HG03060 (cell line): ENCODE data around the gene TPM4.
"Not testable (repeated sequence)": the region's sequence is repeated elsewhere in the genome, so short reads cannot be mapped to it uniquely, and the experiment has no call there.

Experiments used
- ATAC-seq: cut with Tn5 transposase; IDR thresholded peaks from one replicate; pipeline ENCODE4 v1.9.1; 2021; ENCODE audit warnings: low read depth, moderate number of reproducible peaks; ENCODE audit not compliant: unreplicated experiment

The TPM4 gene

DNA sequence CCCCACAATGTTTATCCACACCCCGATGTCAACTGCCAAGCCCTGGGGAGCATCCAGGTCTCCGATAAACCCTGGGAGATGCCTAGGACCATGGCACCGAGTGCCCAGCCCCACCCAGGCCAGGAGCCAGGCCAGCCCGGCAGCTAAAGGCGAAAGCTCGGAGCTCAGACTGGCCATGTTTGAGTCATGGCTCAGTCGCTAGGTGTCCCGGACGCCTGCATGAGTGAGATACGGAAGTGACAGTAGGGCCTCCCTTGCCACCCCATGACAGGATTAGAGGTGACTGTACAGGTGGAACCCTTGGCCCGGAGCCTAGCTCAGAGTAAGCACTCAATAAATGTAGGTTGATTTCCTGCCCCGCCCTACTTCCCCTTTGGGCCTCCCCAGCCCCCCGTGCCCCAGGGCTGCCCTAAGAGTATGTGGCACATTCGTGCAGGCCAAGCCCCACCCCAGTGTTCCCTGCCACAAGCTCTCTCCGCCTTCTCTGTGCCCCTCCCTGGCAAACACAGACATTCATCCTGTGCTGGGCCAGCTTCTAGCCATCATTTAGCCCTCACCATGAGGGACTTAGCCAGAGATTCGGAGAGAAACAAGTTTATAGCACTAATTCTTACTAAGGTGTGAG, 5.8 kb upstream of the TPM4 start:
- no peak for ATAC-seq

DNA sequence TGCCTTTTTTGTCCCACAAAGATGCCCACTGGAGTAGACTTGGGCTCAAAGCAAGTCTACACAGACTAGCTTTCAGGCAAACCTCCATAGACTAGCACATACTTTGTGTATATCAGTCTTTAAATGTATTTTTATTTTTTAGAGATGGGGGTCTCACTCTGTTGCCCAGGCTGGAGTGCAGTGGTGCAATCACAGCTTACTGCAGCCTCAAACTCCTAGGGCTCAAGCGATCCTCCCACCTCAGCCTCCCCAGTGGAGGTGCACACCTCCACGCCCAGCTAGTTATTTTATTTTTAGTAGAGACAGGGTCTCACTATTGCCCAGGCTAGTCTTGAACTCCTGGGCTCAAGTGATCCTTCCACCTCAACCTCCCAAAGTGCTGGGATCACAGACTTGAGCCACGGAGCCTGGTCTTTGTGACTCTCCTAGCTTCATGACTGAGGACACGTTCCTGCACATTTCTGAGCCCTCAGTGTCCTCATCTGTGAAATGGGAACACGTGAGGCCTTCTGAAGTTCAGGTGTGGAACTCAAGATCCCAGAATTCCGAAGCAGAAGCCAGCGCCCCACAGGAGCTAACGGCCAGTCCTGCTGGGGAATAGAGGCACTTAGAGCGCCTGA, 5.1 kb upstream of the TPM4 start:
- no peak for ATAC-seq

DNA sequence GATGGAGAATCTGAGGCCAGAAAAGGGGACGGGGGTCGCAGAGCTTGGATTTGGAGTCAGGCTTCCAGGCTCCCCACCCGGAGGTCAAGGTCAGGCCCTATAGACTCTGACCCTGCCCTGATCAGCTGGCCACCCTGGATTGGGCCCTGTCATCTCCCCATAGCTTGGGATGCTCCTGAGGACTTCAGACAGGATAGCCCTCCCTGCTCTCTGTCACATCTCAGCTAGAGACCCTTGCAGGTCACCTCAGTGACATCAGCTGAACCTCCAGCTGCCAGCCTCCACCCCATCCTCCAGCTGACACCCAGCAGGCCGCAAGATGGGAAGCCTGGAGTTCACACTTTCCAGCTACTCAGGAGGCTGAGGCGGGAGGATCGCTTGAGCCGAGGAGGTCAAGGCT, 2.8 kb upstream of the TPM4 start:
- no peak for ATAC-seq

DNA sequence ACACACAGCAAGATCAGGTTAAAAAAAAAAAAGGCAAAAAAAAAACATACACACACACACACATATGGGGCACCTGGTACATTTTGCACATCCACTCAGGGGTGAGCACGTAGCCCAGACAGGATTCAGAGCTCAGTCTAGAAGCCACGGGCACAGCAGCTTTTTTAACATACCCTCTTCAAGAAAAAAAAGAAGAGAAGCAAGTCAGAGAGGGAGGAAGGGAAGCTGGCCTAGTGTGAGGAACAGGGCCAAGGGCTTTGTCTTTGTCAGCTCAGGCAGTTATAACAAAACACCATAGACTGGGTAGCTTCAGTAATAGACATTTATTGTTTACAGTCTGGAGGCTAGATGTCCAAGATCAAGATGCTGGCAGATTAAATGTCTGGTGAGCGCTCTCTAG, 2.3 kb upstream of the TPM4 start:
- no peak for ATAC-seq

DNA sequence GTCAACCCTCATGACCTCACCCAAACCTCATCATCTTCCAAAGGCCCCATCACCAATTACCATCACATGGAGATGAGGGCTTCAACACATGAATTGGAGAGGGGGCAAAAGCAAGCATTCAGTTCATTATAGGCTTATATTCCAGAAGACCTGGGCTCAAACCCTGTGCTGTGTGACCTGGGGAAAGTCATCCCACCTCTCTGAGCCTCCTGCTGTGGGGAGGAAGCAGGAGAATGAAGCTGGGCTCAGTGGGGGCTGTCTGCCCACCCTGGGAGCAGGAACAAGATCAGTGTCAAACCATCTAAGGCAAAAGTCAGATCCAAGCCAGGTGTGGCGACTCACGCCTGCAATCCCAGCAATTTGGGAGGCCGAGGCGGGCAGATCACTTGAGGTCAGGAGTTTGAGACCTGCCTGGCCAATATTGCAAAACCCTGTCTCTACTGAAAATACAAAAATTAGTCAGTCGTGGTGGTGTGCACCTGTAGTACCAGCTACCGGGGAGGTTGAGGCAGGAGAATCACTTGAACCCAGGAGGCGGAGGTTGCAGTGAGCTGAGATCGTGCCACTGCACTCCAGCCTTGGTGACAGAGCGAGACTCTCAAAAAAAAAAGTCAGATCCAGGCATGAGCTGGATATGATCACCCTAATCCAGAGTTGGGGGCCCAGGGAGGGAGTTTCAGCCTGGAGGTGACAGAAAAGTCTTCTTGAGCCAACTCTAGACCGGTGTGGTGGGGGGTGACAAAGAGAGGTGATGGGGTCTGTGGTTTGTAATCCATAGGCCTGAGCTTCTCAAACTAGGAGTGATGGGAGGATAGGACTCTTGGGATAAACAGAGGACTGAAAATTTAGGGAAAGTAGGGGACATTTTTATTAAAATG, 1.6 kb upstream of the TPM4 start:
- ATAC-seq: no peak

DNA sequence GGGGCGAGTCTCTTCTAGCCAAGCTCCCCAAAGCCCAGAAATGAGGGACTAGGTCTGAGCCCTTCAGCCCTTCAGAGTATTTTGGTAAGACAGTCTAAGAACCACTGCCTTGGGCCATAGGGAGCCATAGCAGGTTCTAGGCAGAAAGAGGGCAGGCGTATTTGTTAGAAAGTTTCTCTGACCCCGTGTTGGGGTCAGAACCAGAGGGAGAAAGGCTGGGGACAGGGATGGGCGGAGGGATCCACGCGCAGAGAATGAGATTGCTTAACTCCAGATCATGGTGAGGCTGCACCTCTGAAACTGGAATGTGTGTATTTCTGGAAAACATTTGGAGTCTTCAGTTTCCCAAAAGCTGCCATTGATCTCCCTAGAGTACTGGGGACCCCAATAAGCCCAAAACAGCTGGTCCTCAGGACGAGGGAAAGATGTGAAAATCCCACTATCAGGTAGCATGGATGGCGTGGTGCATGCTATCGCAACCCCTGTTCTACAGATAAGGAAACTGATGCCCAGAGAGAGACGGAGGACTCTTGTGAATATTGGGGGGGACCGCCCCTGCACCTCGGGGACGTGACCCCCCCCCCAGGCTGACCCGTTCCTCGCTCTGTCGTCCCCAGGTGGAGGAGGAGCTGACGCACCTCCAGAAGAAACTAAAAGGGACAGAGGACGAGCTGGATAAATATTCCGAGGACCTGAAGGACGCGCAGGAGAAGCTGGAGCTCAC, 703 bp upstream of the TPM4 start:
- no peak for ATAC-seq

DNA sequence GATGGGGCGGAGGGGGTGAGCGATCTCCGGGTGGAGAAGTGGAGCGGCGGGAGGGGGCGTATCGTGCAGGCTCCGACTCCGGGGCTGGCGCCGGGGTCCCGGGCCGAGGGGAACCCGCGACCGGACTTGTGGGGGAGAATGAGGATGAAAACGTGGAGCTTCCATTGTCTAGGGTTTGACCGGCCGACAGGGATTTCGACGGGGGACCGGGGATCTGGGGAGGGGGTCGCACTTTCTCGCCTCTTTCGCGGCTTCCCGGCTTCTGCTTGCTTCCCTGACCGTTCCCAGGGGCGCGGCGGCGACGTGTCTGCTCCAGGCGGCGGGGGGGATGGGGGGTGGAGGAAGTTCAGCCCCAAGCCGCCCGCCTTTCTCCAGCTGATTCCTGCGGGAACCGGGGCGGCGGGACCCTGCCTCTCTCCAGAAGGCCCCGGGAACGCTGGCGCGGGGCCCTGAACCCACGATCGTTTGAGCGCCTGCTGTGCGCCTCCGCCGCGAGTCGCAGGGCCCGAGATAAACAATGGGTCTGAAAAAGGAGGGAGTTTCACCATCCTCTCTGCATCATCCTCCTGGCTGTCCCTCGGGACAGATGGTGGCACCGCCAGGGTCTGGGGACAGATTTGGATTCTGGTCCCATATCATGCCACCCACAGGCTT, 790 bp downstream of the TPM4 start:
- ATAC-seq: no peak

DNA sequence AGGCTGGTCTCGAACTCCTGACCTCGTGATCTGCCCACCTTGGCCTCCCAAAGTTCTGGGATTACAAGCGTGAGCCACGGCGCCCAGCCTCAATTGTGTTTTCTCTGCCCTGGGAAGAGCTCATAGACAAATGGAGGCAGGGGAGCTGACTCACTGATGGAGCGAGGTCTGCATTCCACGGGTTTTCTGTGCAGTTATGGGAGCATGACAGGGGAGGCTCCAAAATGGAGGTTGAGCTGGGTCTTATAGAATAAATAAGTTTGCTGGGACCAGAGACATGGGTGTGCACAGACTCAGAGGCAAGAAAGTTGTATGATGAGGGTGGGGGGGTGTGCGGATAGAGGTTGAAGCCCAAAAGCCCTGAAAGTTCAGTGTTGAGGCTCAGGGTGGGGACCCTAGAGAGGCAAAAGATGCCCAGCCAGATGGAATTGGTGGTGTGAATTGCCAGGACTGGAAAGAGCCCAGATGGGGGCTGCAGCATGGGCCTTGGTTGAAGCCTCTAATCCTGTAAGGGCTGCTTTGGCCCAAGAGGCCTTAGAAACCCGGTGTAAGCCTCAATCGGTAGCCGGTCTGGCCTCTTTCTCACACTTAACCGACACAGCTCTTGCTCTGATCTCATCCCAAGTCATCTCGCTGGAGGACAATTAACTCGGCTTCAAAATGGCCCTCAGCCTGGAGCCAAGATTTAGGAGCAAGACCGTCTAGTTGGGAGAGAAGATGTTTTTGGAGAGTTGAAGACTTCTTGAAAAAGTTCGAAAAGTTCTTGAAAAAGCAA, 1.9 kb downstream of the TPM4 start:
- ATAC-seq: no peak

DNA sequence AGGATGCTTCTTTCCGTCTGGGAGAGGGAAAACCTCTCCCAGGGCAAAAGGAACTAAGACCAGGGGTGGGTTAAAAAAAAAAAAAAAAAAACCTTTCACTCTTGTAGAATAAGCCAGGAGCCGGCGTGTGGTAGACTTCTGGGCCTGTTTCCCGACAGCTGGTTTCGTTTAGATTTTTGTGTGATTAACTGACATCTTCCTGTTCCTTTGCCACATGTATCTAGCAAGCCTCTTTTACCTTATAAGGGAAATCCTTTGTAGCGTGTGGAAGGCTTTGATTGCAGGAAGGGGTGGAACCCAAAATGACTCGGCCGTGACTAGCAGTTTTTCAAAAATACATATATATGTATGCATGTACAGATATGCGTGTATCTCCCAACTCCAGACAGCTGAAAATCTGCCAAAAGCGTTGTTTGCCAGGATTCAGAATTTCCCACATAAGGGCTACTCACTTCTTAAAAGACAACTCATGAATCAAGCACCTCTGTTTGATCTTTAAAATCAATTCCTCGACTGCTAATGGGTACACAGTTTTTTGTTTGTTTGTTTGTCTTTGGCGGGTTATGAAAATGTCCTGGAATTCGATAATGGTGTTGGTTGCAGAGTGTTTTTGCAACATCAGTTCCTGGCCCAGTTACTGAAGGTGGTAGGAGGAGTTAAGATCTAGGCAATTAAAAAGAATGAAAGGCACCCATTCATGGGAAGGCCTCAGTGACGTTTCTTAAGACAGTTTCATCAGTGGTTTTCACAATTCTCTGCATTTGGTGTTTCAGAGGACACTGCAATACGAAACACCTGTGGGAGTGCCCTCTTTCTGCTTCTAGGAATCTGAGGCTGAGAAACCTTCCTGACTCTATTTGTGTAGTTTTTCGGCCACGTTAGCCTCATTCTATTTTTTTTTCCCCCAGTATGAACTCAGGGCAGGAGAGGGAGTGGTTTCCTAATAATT, 2.7 kb downstream of the TPM4 start:
- ATAC-seq: no peak

DNA sequence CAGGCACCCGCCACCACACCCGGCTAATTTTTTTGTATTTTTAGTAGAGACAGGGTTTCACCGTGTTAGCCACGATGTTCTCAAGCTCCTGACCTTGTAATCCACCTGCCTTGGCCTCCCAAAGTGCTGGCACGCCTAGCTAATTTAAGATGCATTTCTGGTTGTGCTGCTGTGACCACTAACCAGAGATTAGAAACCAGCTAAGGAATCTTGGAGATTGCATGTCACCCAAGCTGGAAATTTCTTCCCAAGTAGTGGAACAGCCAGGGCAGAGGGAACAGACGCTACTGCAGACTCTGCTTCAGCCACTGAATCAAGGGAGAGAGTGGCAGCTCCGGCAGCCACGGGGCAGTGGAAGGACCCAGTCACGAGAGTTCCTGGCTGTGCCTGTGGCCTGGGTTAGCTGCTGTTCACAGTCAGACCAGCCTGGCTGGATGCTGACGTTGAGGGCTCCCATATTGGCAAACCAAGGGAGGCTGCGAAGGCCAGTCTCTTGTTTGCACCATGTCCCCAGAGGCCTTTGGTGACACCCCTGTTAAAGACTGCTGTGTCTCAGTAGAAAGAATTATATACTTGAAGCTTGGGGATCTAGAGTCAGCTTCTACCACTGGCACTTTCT, 7.9 kb downstream of the TPM4 start:
- ATAC-seq: no peak

DNA sequence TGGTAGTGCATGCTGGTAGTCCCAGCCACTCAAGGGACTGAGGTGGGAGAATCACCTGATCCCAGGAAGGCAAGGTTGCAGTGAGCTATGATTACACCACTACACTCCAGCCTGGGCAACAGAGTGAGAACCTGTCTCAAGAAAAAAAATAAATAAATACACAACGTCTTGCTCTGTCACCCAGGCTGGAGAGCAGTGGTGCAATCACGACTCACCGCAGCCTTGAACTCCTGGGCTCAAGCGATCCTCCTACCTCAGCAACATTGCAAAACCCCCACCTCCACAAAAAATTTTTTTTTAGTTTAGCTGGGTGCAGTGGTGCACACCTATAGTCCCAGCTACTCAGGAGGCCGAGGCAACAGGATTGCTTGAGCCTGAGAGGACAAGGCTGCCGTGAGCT, 8.8 kb downstream of the TPM4 start:
- no peak for ATAC-seq

DNA sequence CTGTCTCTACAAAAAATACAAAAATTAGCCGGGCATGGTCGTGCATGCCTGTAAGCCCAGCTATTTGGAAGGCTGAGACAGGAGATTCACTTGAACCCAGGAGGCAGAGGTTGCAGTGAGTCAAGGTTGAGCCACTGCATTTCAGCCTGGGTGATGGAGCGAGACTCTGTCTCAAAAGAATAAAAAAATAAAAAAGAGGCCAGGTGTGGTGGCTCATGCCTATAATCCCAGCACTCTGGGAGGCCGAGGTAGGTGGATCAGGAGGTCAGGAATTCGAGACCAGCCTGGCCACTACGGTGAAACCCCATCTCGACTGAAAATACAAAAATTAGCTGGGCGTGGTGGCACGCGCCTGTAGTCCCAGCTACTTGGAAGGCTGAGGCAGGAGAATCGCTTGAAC, 11.1 kb downstream of the TPM4 start:
- not testable (repeated sequence) for ATAC-seq

DNA sequence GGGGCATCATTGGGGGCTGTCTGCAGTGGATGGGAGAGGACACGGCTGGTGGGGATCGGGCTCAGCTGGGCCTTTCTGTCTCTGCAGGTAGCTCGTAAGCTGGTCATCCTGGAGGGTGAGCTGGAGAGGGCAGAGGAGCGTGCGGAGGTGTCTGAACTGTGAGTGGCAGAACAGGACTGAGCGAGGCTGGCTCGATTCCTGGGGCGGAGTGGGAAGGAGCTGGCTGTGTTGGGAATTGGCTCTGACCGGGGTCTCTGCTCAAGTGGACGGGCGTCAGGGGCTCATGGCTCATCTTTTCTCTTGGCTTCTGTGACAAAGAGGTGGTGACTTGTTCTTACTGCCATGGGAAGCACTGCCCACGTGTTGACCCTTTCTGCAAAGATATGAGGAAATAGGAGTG, 11.6 kb downstream of the TPM4 start:
- no peak for ATAC-seq

DNA sequence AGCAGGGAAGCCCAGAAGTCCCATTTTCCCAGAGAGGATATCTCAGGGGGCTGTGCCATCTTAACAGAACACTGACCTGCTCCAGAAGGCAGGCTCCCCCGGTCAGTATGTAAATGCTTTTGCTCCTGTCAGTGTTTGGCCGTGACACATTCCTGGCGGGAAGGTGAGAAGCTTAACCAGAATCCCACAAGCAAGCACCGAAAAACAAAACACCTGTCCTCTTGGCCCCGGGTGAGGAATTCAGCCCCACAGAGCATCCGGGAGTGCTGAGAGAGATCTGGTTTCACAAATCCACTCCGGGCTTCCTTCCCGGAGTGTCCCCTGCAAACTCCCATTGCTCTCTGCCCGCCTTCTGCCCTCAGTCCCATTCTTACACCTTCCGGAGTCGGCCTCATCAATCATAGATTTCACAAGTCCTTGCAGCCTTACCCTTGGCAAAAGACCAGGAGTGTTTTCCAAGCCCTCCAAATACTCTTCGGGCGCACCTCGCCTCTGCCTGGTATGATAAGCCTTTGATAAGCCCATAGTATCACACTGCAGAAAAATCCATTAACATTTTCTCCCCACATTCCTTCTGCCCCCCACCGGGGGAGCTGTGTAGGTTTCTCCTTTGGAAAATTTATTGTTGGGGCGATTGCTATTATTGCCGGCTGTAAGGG, 12.2 kb downstream of the TPM4 start:
- ATAC-seq: no peak

DNA sequence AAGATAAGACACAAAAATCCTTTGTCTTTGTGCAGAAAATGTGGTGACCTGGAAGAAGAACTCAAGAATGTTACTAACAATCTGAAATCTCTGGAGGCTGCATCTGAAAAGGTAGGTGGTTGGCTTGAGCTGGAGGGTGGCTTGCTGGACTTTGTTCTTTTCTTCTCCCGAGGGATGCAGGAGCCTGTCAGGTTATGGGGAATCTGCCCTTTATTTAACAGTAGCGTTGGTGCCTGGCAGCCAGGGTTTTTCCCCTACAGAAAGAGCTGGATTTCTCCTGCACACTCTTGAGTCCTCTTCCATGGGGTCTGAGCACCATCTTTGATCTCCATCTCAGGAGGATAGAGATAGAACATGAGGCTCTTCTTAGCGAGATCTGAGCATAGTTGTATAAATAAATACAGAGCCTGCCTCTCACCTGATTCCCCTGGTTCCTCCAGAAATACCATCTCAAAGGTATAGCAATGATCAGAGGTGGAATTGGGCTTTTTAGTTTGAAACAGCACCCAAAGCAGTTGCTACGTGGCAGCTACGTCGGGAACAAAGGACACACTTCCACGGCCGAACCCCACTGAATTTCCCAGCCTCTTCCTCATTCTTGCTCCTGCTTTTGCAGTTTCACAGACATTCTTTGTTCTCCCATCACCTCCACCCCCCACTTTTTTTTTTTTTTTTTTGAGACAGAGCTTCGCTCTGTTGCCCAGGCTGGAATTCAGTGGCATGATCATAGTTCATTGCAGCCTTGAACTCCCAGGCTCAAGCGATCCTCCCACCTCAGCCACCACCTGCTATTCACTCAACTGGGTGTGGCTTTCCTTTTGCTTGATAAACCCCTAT, 12.9 kb downstream of the TPM4 start:
- ATAC-seq: no peak

DNA sequence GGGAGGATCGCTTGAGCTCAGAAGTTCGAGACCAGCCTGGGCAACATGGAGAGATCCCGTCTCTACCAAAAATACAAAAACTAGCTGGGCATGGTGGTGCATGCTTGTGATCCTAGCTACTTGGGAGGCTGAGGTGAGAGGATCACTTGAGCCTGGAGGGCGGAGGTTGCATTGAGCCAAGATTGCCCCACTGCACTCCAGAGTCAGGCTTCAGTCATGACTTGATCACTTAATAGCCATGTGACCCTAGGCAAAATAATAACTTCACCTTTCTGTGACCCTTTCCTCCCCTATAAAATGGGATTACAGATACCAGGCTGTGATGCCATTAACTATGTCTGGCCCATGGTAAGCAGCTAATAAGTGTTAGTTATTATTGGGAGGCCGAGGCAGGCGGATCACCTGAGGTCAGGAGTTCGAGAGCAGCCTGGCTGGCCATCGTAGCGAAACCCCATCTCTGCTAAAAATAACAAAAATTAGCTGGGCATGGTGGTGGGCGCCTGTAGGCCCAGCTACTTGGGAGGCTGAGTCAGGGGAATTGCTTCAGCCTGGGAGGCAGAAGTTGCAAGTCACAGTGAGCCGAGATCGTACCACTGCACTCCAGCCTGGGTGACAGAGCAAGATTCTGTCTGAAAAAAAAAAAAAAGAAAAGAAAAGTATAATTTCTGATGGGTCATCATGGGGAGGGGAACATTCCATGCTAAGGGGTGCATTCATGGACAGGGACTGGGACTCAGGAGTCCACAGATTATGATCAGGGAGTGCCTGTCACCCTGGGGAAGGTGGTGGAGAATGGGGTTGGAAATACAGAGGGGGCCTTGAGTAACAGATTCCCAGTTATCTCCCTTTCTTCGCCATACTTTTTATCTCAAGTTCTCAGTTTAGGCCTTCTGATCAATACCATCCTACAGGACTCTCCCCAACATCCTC, 15.5 kb downstream of the TPM4 start:
- no peak for ATAC-seq
